PC-9 (cell line): ENCODE data around the gene GNG7. TPM values are rescaled to one million over a fixed set of nuclear protein-coding genes. Genes with fewer than 3 reads are reported as not detected.
"Not testable (repeated sequence)": the region's sequence is repeated elsewhere in the genome, so short reads cannot be mapped to it uniquely, and the experiment has no call there.

Experiments
- BruUV-seq: library from RNA; stranded (reverse); fragments of 400-500 nt; replicated peaks from 2 replicates; lab custom pipeline; 2021; lab: Mats Ljungman, UMichigan
- CTCF ChIA-PET: fragments of 300-600 bp; sonication (Branson Sonifier 250); formaldehyde crosslinking; loops from one replicate; lab custom pipeline; 2022; ENCODE audit warnings: antibody characterized with exemption; lab: Charles Lee
- POLR2A ChIA-PET: fragments of 300-600 bp; sonication (Branson Sonifier 250); formaldehyde crosslinking; loops from one replicate; lab custom pipeline; 2022; ENCODE audit warnings: antibody characterized with exemption; ENCODE audit not compliant: unreplicated experiment; lab: Charles Lee
- DNase-seq, 2 experiments: peaks; one replicate each; pipeline versions ENCODE4 v3.0.0 to v3.0.0-alpha.2; 2015 to 2022; ENCODE audit warnings: mixed read lengths in 1 of 2
- H2AFZ ChIP-seq: fragments of 200-600 bp; sonication (generic); 2 replicates; pipeline ENCODE4 v1.8.1; 2017; ENCODE audit warnings: antibody characterized with exemption
- H3F3A ChIP-seq: fragments of 200-600 bp; sonication (generic); 2 replicates; pipeline ENCODE4 v1.8.1; 2017; ENCODE audit warnings: antibody characterized with exemption, mild to moderate bottlenecking, low read depth; ENCODE audit not compliant: insufficient read depth
- H3K27ac ChIP-seq: fragments of 200-600 bp; sonication (generic); 2 replicates; pipeline ENCODE4 v1.6.1; 2016; ENCODE audit warnings: mixed run types
- H3K27me3 ChIP-seq: fragments of 200-600 bp; sonication (generic); 2 replicates; pipeline ENCODE4 v1.6.1; 2016; ENCODE audit warnings: low read depth, mixed run types; ENCODE audit not compliant: insufficient read depth
- H3K36me3 ChIP-seq: fragments of 200-600 bp; sonication (generic); 2 replicates; pipeline ENCODE4 v1.6.1; 2016; ENCODE audit warnings: low read depth, mixed run types
- H3K4me1 ChIP-seq: fragments of 200-600 bp; sonication (generic); replicated peaks from 2 replicates; pipeline ENCODE4 v1.6.1; 2016; ENCODE audit warnings: mixed run types; ENCODE audit not compliant: insufficient read depth
- H3K4me2 ChIP-seq: fragments of 200-600 bp; sonication (generic); 2 replicates; pipeline ENCODE4 v1.6.1; 2017; ENCODE audit warnings: mixed run types
- H3K4me3 ChIP-seq: fragments of 200-600 bp; sonication (generic); 2 replicates; pipeline ENCODE4 v1.6.1; 2016; ENCODE audit warnings: mixed run types
- H3K79me2 ChIP-seq: fragments of 200-600 bp; sonication (generic); 2 replicates; pipeline ENCODE4 v1.6.1; 2017; ENCODE audit warnings: low read depth, mixed run types
- H3K9me2 ChIP-seq: fragments of 200-600 bp; sonication (generic); 2 replicates; pipeline ENCODE4 v1.8.1; 2017; ENCODE audit warnings: mild to moderate bottlenecking; ENCODE audit not compliant: insufficient read depth
- H3K9me3 ChIP-seq: fragments of 200-600 bp; sonication (generic); 2 replicates; pipeline ENCODE4 v1.8.1; 2016; ENCODE audit warnings: low read depth; ENCODE audit not compliant: insufficient read depth
- H4K20me1 ChIP-seq: fragments of 200-600 bp; sonication (generic); 2 replicates; pipeline ENCODE4 v1.8.1; 2017; ENCODE audit not compliant: insufficient read depth
- CTCF ChIP-seq: fragments of 200-600 bp; sonication (generic); conservative IDR thresholded peaks from 2 replicates; pipeline ENCODE4 v1.6.1; 2017; ENCODE audit warnings: mixed run types, antibody characterized with exemption, mild to moderate bottlenecking, moderate library complexity
- EZH2 ChIP-seq: fragments of 200-600 bp; sonication (generic); IDR thresholded peaks from 2 replicates; pipeline ENCODE4 v1.8.0; 2017; ENCODE audit warnings: antibody characterized with exemption, low read depth
- intact Hi-C: fragments of 100-400 bp; cut with micrococcal nuclease; formaldehyde crosslinking; loops from one replicate; pipeline ENCODE4 v1.10.0; 2022; ENCODE audit not compliant: unreplicated experiment
- total RNA-seq: library from RNA; stranded (reverse); gene quantifications from 2 replicates; pipeline ENCODE4 v1.2.3, GENCODE V29; 2021

The GNG7 gene
- total RNA-seq, 1 experiment from 2014 or later = 2.8 TPM

- CTCF ChIA-PET = no interaction called here
- intact Hi-C loops = no loop called here
- Histone ChIP-seq H3K36me3 (no peaks in the 10 kb centered on the region), H3K4me2 (no peak overlapping the region), H3K27me3 (no peaks in the 10 kb centered on the region), H3F3A (peaks cover 9% of the 10 kb centered on the region; the same call in 1 of the 2 replicates), H3K27ac (no peak overlapping the region), H3K79me2 (no peaks in the 10 kb centered on the region), H2AFZ (no peak overlapping the region), H3K4me1 (0 out of 2 replicates have a peak, but pooled peaks cover 9% of the 10 kb centered on the region), H3K9me2 (no peaks in the 10 kb centered on the region), H3K9me3 (no peaks in the 10 kb centered on the region), H4K20me1 (no peaks in the 10 kb centered on the region), H3K4me3 (no peak overlapping the region)
- POLR2A ChIA-PET = no interaction called here
- BruUV-seq = no TSS peak
- DNase-seq = no peak
- TF ChIP-seq CTCF (no peak), EZH2 (no peak)
These were observed 144.0 kb downstream of the GNG7 start for GRCh38 chr19:2558543-2558942.

GRCh38 chr19:2558131-2558530 lies 144.4 kb downstream of the GNG7 start:
- H3K27me3 ChIP-seq, BruUV-seq, H3K79me2 ChIP-seq, intact Hi-C loops, H3K27ac ChIP-seq, H3K9me2 ChIP-seq, H2AFZ ChIP-seq, H3K4me1 ChIP-seq, H4K20me1 ChIP-seq, DNase-seq, H3K36me3 ChIP-seq, CTCF ChIA-PET, H3K4me2 ChIP-seq, H3K4me3 ChIP-seq, POLR2A ChIA-PET, H3K9me3 ChIP-seq: not testable (repeated sequence)
- H3F3A ChIP-seq = peaks cover 11% of the 10 kb centered on the region

- no TSS peak for BruUV-seq
These were observed 145.4 kb downstream of the GNG7 start for GRCh38 chr19:2557093-2557440.

More at GRCh38 chr19:2557093-2557440, 145.4 kb downstream of the GNG7 start:
- no peak for TF ChIP-seq EZH2
- no peak for TF ChIP-seq CTCF
- no peak overlapping the region for H3K4me3 ChIP-seq
- no peaks in the 10 kb centered on the region for H3K36me3 ChIP-seq
- H3K4me1 ChIP-seq = 0 out of 2 replicates have a peak, but pooled peaks cover 16% of the 10 kb centered on the region
- no peak for DNase-seq
- H4K20me1 ChIP-seq = no peaks in the 10 kb centered on the region
- intact Hi-C loops = no loop called here
- no peak overlapping the region for H2AFZ ChIP-seq
- H3K27ac ChIP-seq = no peak overlapping the region
- no peaks in the 10 kb centered on the region for H3K27me3 ChIP-seq
- ChIA-PET CTCF (interaction anchor here (0.6 kb wide), 1 partner anchor 63 kb away, joined by 10 read pairs; no protein-coding TSS in a partner anchor), POLR2A (no interaction called here)
- no peaks in the 10 kb centered on the region for H3K79me2 ChIP-seq
- H3K9me3 ChIP-seq = no peaks in the 10 kb centered on the region
- peaks cover 16% of the 10 kb centered on the region for H3F3A ChIP-seq
- H3K4me2 ChIP-seq = no peak overlapping the region
- no peaks in the 10 kb centered on the region for H3K9me2 ChIP-seq
